ENCODE measurements around the gene STARD10. TPM values are rescaled to one million over a fixed set of nuclear protein-coding genes. Genes with fewer than 3 reads are reported as not detected.

STARD10 gene
- total RNA-seq, 2 experiments from 2014 or later, result 8.1 to 8.6 TPM

DNA sequence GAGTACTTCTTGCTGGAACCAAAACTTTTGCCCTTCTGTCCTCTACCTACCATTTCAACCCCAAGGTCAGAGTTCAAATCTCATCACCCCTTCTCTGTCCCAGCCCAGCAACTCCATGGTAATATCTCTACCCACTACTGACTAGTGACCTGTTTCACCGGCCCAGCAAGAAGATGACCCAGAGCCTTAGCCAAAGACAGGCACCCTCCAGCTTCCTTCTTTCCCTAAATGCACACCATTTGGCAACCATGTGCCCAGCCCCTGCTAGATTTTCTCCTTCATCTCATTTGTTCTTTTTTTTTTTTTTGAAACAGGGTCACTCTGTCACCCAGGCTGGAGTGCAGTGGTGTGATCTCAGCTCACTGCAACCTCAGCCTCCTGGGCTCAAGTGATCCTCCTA, 56.5 kb downstream of the STARD10 start:
- TF ChIP-seq, protein P1, sequence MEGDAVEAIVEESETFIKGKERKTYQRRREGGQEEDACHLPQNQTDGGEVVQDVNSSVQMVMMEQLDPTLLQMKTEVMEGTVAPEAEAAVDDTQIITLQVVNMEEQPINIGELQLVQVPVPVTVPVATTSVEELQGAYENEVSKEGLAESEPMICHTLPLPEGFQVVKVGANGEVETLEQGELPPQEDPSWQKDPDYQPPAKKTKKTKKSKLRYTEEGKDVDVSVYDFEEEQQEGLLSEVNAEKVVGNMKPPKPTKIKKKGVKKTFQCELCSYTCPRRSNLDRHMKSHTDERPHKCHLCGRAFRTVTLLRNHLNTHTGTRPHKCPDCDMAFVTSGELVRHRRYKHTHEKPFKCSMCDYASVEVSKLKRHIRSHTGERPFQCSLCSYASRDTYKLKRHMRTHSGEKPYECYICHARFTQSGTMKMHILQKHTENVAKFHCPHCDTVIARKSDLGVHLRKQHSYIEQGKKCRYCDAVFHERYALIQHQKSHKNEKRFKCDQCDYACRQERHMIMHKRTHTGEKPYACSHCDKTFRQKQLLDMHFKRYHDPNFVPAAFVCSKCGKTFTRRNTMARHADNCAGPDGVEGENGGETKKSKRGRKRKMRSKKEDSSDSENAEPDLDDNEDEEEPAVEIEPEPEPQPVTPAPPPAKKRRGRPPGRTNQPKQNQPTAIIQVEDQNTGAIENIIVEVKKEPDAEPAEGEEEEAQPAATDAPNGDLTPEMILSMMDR (IDR thresholded peaks at IDR 0.05), result no peak
- Mint-ChIP-seq H3K9me3 (no peaks in the 10 kb centered on the region), H3K36me3 (ENCODE audit: low read depth) (no peaks in the 10 kb centered on the region), H3K27ac (peak overlapping the region; percentile 98), H3K4me1 (ENCODE audit: low read depth) (peaks cover 61% of the 10 kb centered on the region), H3K27me3 (no peaks in the 10 kb centered on the region), H3K4me3 (no peak overlapping the region)
- POLR2A ChIA-PET, result interaction anchor here (0.6 to 1.5 kb wide), 5 partner anchors 10 to 774 kb away, joined by 3 to 5 read pairs (median 4); no protein-coding TSS in a partner anchor
- CTCF ChIA-PET, result interaction anchor here (1.3 to 6.0 kb wide), 5 partner anchors 13 to 447 kb away, joined by 3 to 33 read pairs (median 5); partner anchors contain the start of gene STARD10
- DNase-seq (no peak), ATAC-seq (no peak)
- intact Hi-C loops (cut with micrococcal nuclease), result no loop called here

DNA sequence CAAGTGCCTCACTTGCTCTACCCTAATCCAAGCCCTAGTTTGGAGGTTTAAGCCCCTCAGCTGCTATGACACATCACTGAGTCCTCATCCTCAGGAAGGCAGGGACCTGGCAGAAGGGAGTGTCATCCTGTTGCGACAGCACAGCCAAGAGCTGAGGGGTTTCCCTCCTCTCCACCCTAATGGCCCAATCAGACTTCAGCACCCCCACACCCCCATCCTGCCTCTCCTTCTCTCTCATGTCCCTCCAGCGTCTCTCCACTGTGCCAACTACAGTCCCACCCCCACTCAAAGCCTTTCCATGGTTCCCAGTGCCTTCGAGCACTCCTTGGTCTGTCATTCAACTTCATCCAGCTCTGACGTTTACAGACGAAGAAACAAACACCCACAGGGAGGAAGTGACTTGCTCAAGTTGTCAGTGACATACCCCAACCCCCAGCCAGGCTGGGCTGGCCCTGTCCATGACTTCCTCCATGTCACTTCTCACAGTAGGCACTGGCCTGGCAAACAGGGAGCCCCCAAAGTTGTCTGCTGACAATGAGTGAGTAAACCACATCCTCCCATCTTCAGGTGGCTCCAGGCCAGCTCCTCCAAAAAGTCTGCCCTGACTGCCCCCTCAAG, 57.3 kb downstream of the STARD10 start:
- TF ChIP-seq, protein P1 (IDR thresholded peaks at IDR 0.05), result no peak
- Mint-ChIP-seq H3K4me1 (ENCODE audit: low read depth) (peaks cover 55% of the 10 kb centered on the region), H3K36me3 (ENCODE audit: low read depth) (peaks cover under 1% of the 10 kb centered on the region), H3K9me3 (peaks cover under 1% of the 10 kb centered on the region), H3K27me3 (no peaks in the 10 kb centered on the region), H3K27ac (peak overlapping the region; percentile 98), H3K4me3 (peak overlapping the region; percentile 50)
- ATAC-seq, result peak; percentile 90
- ChIA-PET POLR2A (interaction anchor here (0.5 to 1.5 kb wide), 6 partner anchors 11 to 773 kb away, joined by 3 to 4 read pairs (median 4); partner anchors contain the start of gene STARD10), CTCF (interaction anchor here (1.2 to 6.0 kb wide), 6 partner anchors 8 to 448 kb away, joined by 3 to 34 read pairs (median 4); partner anchors contain the start of gene STARD10)
- intact Hi-C loops (cut with micrococcal nuclease), result no loop called here
- DNase-seq, result peak; percentile 90

DNA sequence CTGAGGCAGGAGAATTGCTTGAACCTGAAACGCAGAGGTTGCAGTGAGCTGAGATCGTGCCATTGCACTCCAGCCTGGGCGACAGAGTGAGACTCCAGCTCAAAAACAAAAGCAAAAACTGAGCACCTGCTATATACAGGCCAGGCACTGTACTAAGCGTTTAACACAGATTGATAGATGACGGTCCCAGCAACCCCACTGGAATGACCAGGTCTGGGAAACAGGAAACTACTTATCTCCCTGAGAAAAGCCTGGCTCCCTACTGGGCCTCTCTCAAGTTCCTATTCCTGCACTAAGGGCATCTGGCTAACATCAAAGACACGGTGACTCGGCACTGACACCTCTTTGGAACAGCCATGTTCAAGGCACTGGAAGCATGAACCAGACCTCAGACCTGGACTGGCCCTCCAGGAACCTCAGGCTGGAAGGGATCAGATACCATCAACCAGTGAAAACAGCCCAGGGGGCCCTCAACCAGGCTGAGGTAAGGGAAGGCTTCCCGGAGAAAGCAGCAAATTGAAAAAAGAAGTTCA, 58.3 kb downstream of the STARD10 start:
- DNase-seq (no peak), ATAC-seq (no peak)
- Mint-ChIP-seq H3K36me3 (ENCODE audit: low read depth) (peaks cover 7% of the 10 kb centered on the region), H3K4me1 (ENCODE audit: low read depth) (peaks cover 45% of the 10 kb centered on the region), H3K4me3 (no peak overlapping the region), H3K27me3 (no peaks in the 10 kb centered on the region), H3K9me3 (peaks cover 3% of the 10 kb centered on the region), H3K27ac (peak overlapping the region; percentile 76)
- TF ChIP-seq, protein P1 (IDR thresholded peaks at IDR 0.05), result no peak
- intact Hi-C loops (cut with micrococcal nuclease), result no loop called here
- POLR2A ChIA-PET, result interaction anchor here (0.9 kb wide), 1 partner anchor 79 kb away, joined by 3 read pairs; no protein-coding TSS in a partner anchor
- CTCF ChIA-PET, result interaction anchor here (1.2 to 6.0 kb wide), 3 partner anchors 9 to 58 kb away, joined by 3 to 34 read pairs (median 33); partner anchors contain the start of gene STARD10

DNA sequence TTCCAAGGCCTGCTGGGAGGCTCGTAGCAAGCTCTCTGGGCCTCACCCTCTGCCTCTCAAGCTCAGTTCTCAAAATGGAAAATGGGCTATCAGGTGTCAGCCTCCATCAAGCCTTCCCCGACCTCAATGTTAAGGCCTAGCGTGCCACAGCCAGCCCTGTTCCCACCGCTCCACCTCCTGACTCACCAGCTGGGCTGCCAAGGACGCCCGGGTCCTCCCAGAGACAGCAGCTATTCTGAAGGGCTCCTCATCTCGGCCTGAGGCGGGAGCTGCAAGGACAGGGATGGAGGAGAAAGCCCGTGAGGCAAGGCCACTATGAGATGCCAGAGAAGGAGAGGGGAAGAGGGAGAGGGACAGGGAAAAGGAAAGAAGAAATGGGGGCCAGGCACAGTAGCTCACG, 61.5 kb downstream of the STARD10 start:
- TF ChIP-seq, protein P1 (IDR thresholded peaks at IDR 0.05), result no peak
- no peak overlapping the region for H3K4me3 Mint-ChIP-seq
- intact Hi-C loops (cut with micrococcal nuclease), result no loop called here
- peak overlapping the region; percentile 67 for H3K27ac Mint-ChIP-seq
- H3K36me3 Mint-ChIP-seq (ENCODE audit: low read depth), result peaks cover 7% of the 10 kb centered on the region
- ChIA-PET POLR2A (interaction anchor here (0.9 to 1.4 kb wide), 3 partner anchors 14 to 62 kb away, joined by 3 to 4 read pairs (median 3); partner anchors contain the start of gene STARD10), CTCF (interaction anchor here (0.6 to 3.0 kb wide), 7 partner anchors 9 to 81 kb away, joined by 3 to 10 read pairs (median 4); partner anchors contain the start of gene STARD10)
- ATAC-seq (no peak), DNase-seq (no peak)
- peaks cover 19% of the 10 kb centered on the region for H3K4me1 Mint-ChIP-seq (ENCODE audit: low read depth)
- H3K9me3 Mint-ChIP-seq, result peaks cover 3% of the 10 kb centered on the region
- no peaks in the 10 kb centered on the region for H3K27me3 Mint-ChIP-seq
